HG02610 (cell line): ENCODE measurements around the gene ALCAM.

Experiments used
- ATAC-seq: cut with Tn5 transposase; IDR thresholded peaks from one replicate; pipeline ENCODE4 v1.9.1; 2021; ENCODE audit warnings: mild to moderate bottlenecking, moderate library complexity; ENCODE audit not compliant: unreplicated experiment

ALCAM gene

DNA sequence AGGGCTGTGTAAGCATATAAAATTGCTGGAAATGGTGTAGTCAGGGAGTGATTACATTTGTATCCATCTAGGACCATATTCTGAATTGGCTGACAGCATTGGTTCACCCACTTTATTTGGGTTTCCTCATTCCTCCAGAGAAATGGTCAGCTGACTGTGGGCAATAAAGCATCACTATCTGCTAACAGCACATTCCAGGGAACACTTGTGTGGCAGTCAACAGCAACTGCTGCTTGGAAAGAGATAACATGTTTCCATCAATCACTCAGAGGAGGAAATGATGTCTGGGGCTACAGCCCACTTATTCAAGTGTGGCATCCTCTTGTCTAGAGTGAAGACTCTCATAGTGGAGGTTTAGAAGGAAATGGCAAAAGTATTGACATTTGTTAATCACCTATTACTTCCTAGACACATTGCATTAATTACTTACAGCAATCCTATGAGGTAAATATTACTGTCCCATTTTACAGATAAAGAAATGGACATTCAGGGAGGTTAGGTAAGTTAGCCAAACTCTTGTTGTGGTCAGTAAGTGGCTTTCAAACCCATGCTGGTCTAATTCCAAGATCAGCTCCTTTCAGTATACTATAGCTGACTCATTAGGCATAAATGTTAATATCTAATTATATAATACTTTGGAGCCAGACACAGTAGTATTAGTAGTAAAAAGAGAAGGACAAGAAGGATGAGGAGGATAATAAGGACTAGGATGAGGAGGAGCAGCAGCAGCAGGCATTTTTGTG is 247.8 kb downstream of the ALCAM start:
- ATAC-seq, result no peak

- no peak for ATAC-seq
Observed at GRCh38 chr3:105615814-105616213, 249.1 kb downstream of the ALCAM start.

GRCh38 chr3:105616374-105617121 is 249.8 kb downstream of the ALCAM start:
- ATAC-seq, result no peak

- ATAC-seq, result no peak
Observed at GRCh38 chr3:105618556-105618955, 251.8 kb downstream of the ALCAM start.

- ATAC-seq, result no peak
Observed at GRCh38 chr3:105619651-105620050, 252.9 kb downstream of the ALCAM start.

DNA sequence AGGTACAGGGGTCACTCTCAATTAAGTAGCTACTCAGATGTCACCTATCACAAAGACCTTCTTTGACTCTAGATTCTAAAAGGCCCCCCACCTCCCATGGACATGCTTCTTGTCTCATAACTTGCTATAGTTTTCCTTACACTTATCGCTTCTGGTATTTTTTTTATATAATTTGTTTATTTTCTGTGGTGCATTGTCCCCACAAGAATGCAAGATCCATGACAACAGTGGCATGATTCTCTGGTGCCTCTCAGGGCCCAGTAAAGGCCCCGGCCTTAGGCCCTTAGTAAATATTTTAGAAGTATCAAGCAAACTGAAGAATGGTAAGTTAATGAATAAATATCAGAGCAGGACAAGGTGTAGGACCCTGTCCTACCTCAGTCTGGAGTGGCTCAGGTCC is 253.5 kb downstream of the ALCAM start:
- no peak for ATAC-seq

DNA sequence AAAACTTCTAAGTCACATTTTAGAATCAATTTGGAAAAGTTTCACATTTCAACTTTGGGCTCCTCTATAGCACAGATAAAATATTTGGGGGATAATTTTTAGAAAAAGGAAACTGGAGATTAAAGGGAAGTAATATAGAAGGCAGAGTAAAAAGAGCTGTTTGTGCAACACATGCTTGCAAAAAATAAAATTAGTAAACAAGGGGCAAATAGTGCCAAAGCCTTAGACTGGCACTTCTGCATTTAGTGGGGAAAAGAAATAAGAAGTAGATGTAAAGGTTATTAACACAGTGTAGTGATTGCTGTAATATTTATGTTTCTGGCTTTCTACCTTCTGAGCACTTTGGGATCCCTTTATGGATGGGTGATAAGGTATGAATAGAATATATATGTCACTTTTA is 255.5 kb downstream of the ALCAM start:
- ATAC-seq, result no peak
